ENCODE measurements around the gene SEMG1.

- no peak for TF ChIP-seq POLR2AphosphoS5 (IDR thresholded peaks at IDR 0.05)
- TF ChIP-seq POLR2A (IDR thresholded peaks at IDR 0.05), result no peak
- TF ChIP-seq EP300 (IDR thresholded peaks at IDR 0.05), result no peak
- TF ChIP-seq CTCF (IDR thresholded peaks at IDR 0.05), result no peak
Observed at GRCh38 chr20:45191926-45192325, 14.9 kb upstream of the SEMG1 start.
